Stomach (tissue), 9 donors: ENCODE data around the gene PRR16. TPM values are rescaled to one million over a fixed set of nuclear protein-coding genes. Genes with fewer than 3 reads are reported as not detected.

Experiments used
- DNase-seq, 2 donors: peaks; one replicate each; pipeline versions ENCODE4 v3.0.0 to v3.0.0-alpha.2; 2013 to 2019
- H3K27ac ChIP-seq, 5 donors: fragments of 200-600 bp in 4 of 5; sonication (generic) in 4 of 5; one replicate each; pipeline ENCODE4 v1.5.1; 2013 to 2019; ENCODE audit warnings: mild to moderate bottlenecking in 1 of 5, moderate library complexity in 1 of 5
- H3K27me3 ChIP-seq, 3 donors: fragments of 200-600 bp; sonication (generic); one replicate each; pipeline ENCODE4 v1.5.1; 2017 to 2019; ENCODE audit warnings: mixed run types in 1 of 3
- H3K36me3 ChIP-seq, 4 donors: fragments of 200-600 bp; sonication (generic); 1 replicate in 3 of 4; 2 replicates in 1 of 4; pipeline ENCODE4 v1.5.1; 2016 to 2019
- H3K4me1 ChIP-seq, 4 donors: fragments of 200-600 bp; sonication (generic); one replicate each; pipeline ENCODE4 v1.5.1; 2016 to 2019
- H3K4me3 ChIP-seq, 4 donors: fragments of 200-600 bp; sonication (generic) in 3 of 4; one replicate each; pipeline ENCODE4 v1.5.1; 2016 to 2019; ENCODE audit warnings: mild to moderate bottlenecking in 1 of 4
- H3K9me3 ChIP-seq, 4 donors: fragments of 200-600 bp; sonication (generic); one replicate each; pipeline ENCODE4 v1.5.1; 2016 to 2019
- CTCF ChIP-seq, 7 experiments: fragments of 450-650 bp in 4 of 7; fragments of 200-600 bp in 3 of 7; sonication (generic) in 3 of 7; IDR thresholded peaks; one replicate each; pipeline ENCODE4 v1.5.1; 2016 to 2019; ENCODE audit warnings: antibody characterized with exemption in 7 of 7, control low read depth in 2 of 7, mild to moderate bottlenecking in 1 of 7
- EP300 ChIP-seq: sonication (generic); formaldehyde crosslinking; IDR thresholded peaks from one replicate; pipeline ENCODE4 v1.6.1; 2017; ENCODE audit warnings: antibody characterized with exemption
- POLR2A ChIP-seq, 4 donors: fragments of 450-650 bp; IDR thresholded peaks; one replicate each; pipeline ENCODE4 v1.6.1; 2016; ENCODE audit warnings: antibody characterized with exemption in 4 of 4, control low read depth in 2 of 4, mild to moderate bottlenecking in 1 of 4, moderate library complexity in 1 of 4
- POLR2AphosphoS5 ChIP-seq, 3 donors: sonication (generic); formaldehyde crosslinking; IDR thresholded peaks; one replicate each; pipeline ENCODE4 v1.6.1; 2016; ENCODE audit warnings: antibody characterized with exemption in 3 of 3
- WGBS, 5 donors: extraction: QIAGEN DNeasy Blood & Tissue Kit in 3 of 5; methylation state at CpG; one replicate each; pipeline versions ENCODE4 v1.1.5 to v1.1.7; 2013 to 2018; 5-methylcytosine and 5-hydroxymethylcytosine counted together
- intact Hi-C: fragments of 100-400 bp; cut with DNase I; formaldehyde crosslinking; loops from one replicate; pipeline ENCODE4 v1.15.1; 2023; ENCODE audit warnings: low total_unique reads
- polyA plus RNA-seq, 3 donors: library from polyadenylated mRNA; stranded (reverse); fragments of 200-250 nt; gene quantifications; one replicate each; pipeline ENCODE4 v1.2.3, GENCODE V29; 2013
- total RNA-seq, 5 donors: library from RNA; depleted of rRNA; stranded (reverse); fragments of >200 nt; gene quantifications; one replicate each; pipeline versions ENCODE4 v1.1.0 to v1.2.3, GENCODE V29; 2014 to 2016
- donor health status: healthy with polysubstance abuse.
- donor health status: Bipolar disorder and iron deficiency.
- donor health status: healthy.

PRR16 gene
- total and polyA plus RNA-seq, 8 donors, result 1.3 to 40.8 (median 8.1) TPM

- intact Hi-C loops, result no loop called here
- no peak for TF ChIP-seq EP300
- no peak for TF ChIP-seq CTCF (IDR thresholded peaks at IDR 0.05)
- no peak for TF ChIP-seq POLR2A (IDR thresholded peaks at IDR 0.05)
- no peak for TF ChIP-seq POLR2AphosphoS5 (IDR thresholded peaks at IDR 0.05)
- no peak for DNase-seq
These were observed 8.8 kb downstream of the PRR16 start for GRCh38 chr5:120472911-120473310.

DNA sequence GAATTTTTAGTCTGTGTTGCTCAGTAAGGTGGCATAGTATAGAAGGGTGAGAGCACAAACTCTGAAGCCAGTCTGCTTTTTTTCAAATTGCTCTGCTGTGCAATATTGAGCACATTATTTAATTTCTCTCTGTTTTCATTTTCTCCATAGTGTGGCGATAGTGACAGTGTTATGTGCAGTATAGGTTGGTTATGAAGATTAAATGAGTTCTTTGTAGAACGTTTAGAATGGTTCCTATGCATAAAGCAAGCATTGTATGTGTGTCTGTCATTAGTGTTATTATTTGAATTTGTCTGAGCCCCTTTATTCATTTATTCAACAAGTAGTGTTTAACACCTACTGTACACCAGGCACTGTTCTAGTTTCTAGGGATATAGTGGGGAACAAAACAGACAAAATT lies 9.2 kb downstream of the PRR16 start:
- no peak for DNase-seq
- Histone ChIP-seq H3K27ac (no peak overlapping the region), H3K4me1 (no peaks in the 10 kb centered on the region), H3K36me3 (no peaks in the 10 kb centered on the region), H3K27me3 (no peaks in the 10 kb centered on the region), H3K4me3 (no peak overlapping the region), H3K9me3 (no peaks in the 10 kb centered on the region)
- WGBS, 5 donors, result 65 to 79% (median 72%) methylated on average over 2 of the region's 2 CpGs
- intact Hi-C loops, result no loop called here
- TF ChIP-seq POLR2A (IDR thresholded peaks at IDR 0.05), result no peak
- no peak for TF ChIP-seq POLR2AphosphoS5 (IDR thresholded peaks at IDR 0.05)
- no peak for TF ChIP-seq EP300
- TF ChIP-seq CTCF (IDR thresholded peaks at IDR 0.05), result no peak

More at GRCh38 chr5:120472911-120473310, 8.8 kb downstream of the PRR16 start:
- Histone ChIP-seq H3K36me3 (no peaks in the 10 kb centered on the region), H3K9me3 (no peaks in the 10 kb centered on the region), H3K27me3 (no peaks in the 10 kb centered on the region), H3K4me1 (no peaks in the 10 kb centered on the region), H3K27ac (no peak overlapping the region), H3K4me3 (no peak overlapping the region)

GRCh38 chr5:120476063-120476462 lies 12.0 kb downstream of the PRR16 start:
- no peak overlapping the region for H3K27ac ChIP-seq
- no peak overlapping the region for H3K4me3 ChIP-seq
- no peaks in the 10 kb centered on the region for H3K27me3 ChIP-seq
- no peaks in the 10 kb centered on the region for H3K36me3 ChIP-seq
- DNase-seq, result no peak
- WGBS, 5 donors, result 57 to 86% (median 71%) methylated on average over 1 of the region's 1 CpG
- no peaks in the 10 kb centered on the region for H3K9me3 ChIP-seq
- H3K4me1 ChIP-seq, result no peaks in the 10 kb centered on the region
- TF ChIP-seq POLR2A (IDR thresholded peaks at IDR 0.05), result no peak
- TF ChIP-seq EP300, result no peak
- TF ChIP-seq POLR2AphosphoS5 (IDR thresholded peaks at IDR 0.05), result no peak
- no peak for TF ChIP-seq CTCF (IDR thresholded peaks at IDR 0.05)
- intact Hi-C loops, result no loop called here

DNA sequence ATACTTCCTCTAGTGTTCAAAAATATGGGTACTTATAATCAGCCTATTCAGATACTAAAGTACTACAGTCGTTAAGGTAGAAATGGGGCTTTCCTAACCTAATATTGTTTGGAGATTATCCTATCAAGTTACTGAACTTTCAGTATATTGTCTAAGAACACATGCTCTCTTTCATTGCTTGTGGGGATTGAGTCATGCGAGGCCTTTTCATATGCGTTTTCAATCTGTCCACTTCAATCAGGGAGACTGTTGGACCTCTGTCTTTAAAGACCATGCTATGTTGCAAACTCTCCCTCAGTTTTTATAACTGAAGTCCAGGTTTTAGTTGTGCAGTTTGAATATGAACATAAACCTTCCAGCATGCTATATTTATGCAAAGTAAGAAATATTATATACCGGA lies 15.0 kb downstream of the PRR16 start:
- intact Hi-C loops, result no loop called here
- WGBS, 5 donors, result 56 to 74% (median 59%) methylated on average over 4 of the region's 4 CpGs
- TF ChIP-seq CTCF (IDR thresholded peaks at IDR 0.05) (no peak), POLR2A (IDR thresholded peaks at IDR 0.05) (no peak), EP300 (no peak), POLR2AphosphoS5 (IDR thresholded peaks at IDR 0.05) (no peak)
- Histone ChIP-seq H3K27ac (no peak overlapping the region), H3K27me3 (no peaks in the 10 kb centered on the region), H3K4me3 (no peak overlapping the region), H3K36me3 (no peaks in the 10 kb centered on the region), H3K4me1 (no peaks in the 10 kb centered on the region), H3K9me3 (no peaks in the 10 kb centered on the region)
- no peak for DNase-seq
